Ovary (tissue), 3 donors: Measurements from ENCODE around the gene LIN37.

Experiments used
- EP300 ChIP-seq: sonication (generic); formaldehyde crosslinking; IDR thresholded peaks from one replicate; pipeline ENCODE4 v1.6.1; 2017; ENCODE audit warnings: antibody characterized with exemption
- TF ChIP-seq, protein P1 (sequence below), 3 donors: fragments of 450-650 bp in 2 of 3; fragments of 200-600 bp in 1 of 3; IDR thresholded peaks; one replicate each; pipeline versions ENCODE4 v1.5.1 to v1.8.0; 2016 to 2022; ENCODE audit warnings: antibody characterized with exemption in 3 of 3, mild to moderate bottlenecking in 1 of 3
- donor health status: DM: no; HTN: no; CAD: no.

DNA sequence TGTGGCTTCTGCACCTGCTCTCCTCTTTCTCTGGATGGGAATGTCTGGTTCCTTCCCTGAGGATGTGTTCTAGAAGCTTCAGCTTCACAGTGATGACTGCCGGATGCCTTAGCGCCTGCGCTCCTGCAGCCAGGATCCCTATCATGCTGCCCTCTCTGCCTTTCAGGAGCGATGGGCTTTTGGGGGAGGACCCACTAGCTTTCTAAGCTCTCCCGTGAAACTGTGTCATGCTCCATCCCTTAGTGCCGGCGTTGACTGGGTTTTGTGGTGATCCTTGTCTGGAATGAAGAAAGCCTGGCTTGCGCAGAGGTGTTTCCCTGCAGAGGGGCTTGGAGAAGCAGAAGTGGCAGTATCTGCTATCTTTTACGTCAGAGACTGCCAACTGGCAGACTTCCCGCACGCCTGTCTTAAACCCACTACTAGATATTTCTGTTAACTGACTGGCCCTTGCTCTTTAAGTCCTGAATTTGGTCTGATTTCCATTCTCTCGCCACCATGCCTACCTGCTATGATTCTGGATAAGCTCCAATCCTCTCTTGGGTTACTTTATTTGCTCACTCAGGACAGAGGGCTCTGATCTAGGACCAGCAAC lies 34.4 kb upstream of the LIN37 start:
- no peak for TF ChIP-seq EP300
- TF ChIP-seq, protein P1, sequence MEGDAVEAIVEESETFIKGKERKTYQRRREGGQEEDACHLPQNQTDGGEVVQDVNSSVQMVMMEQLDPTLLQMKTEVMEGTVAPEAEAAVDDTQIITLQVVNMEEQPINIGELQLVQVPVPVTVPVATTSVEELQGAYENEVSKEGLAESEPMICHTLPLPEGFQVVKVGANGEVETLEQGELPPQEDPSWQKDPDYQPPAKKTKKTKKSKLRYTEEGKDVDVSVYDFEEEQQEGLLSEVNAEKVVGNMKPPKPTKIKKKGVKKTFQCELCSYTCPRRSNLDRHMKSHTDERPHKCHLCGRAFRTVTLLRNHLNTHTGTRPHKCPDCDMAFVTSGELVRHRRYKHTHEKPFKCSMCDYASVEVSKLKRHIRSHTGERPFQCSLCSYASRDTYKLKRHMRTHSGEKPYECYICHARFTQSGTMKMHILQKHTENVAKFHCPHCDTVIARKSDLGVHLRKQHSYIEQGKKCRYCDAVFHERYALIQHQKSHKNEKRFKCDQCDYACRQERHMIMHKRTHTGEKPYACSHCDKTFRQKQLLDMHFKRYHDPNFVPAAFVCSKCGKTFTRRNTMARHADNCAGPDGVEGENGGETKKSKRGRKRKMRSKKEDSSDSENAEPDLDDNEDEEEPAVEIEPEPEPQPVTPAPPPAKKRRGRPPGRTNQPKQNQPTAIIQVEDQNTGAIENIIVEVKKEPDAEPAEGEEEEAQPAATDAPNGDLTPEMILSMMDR (IDR thresholded peaks at IDR 0.05) = no peak
